Naive thymus-derived CD4-positive, alpha-beta T cell (primary cell): ENCODE measurements around the gene SMU1. TPM values are rescaled to one million over a fixed set of nuclear protein-coding genes. Genes with fewer than 3 reads are reported as not detected.

Experiments used
- ATAC-seq: fragments of 150-1000 bp; cut with Tn5 transposase; 2 replicates; pipeline ENCODE4 v1.10.0; 2021; ENCODE audit warnings: mild to moderate bottlenecking, moderate library complexity
- CTCF ChIA-PET: fragments of 350-600 bp; sonication (Branson Sonifier 250); formaldehyde crosslinking; loops from one replicate; lab custom pipeline; 2021; ENCODE audit warnings: antibody characterized with exemption; lab: Charles Lee
- POLR2A ChIA-PET: fragments of 350-600 bp; sonication (Branson Sonifier 250); formaldehyde crosslinking; loops from one replicate; lab custom pipeline; 2021; ENCODE audit warnings: antibody characterized with exemption, inconsistent platforms; lab: Charles Lee
- DNase-seq, 9 donors: peaks; one replicate each; pipeline versions ENCODE4 v3.0.0 to v3.0.0-alpha.2; 2020 to 2022; ENCODE audit warnings: mixed read lengths in 1 of 9
- H3K27ac ChIP-seq: one replicate; pipeline ENCODE4 v1.7.0; 2013; ENCODE audit warnings: mild to moderate bottlenecking, low read depth, low read length, moderate library complexity
- H3K27me3 ChIP-seq, 2 donors: one replicate each; pipeline ENCODE4 v1.7.0; 2013; ENCODE audit warnings: low read length in 2 of 2, mild to moderate bottlenecking in 2 of 2, moderate library complexity in 2 of 2; ENCODE audit not compliant: control insufficient read depth in 2 of 2, insufficient read depth in 2 of 2
- H3K36me3 ChIP-seq, 3 experiments: 1 replicate in 2 of 3; 2 replicates in 1 of 3; pipeline ENCODE4 v1.7.0; 2013; ENCODE audit warnings: low read length in 3 of 3, mild to moderate bottlenecking in 3 of 3, moderate library complexity in 1 of 3; ENCODE audit not compliant: insufficient read depth in 3 of 3, control insufficient read depth in 2 of 3
- H3K4me1 ChIP-seq, 2 donors: one replicate each; pipeline ENCODE4 v1.7.0; 2013; ENCODE audit warnings: low read length in 2 of 2, mild to moderate bottlenecking in 2 of 2, moderate library complexity in 1 of 2; ENCODE audit not compliant: control insufficient read depth in 2 of 2, insufficient read depth in 2 of 2
- H3K4me3 ChIP-seq: 2 replicates; pipeline ENCODE4 v1.7.0; 2013; ENCODE audit warnings: mild to moderate bottlenecking, low read length
- H3K9me3 ChIP-seq, 3 experiments: 1 replicate in 2 of 3; 2 replicates in 1 of 3; pipeline ENCODE4 v1.7.0; 2013; ENCODE audit warnings: low read length in 3 of 3; ENCODE audit not compliant: control insufficient read depth in 2 of 3
- H3K27ac Mint-ChIP-seq, 9 donors: one replicate each; pipeline ENCODE4 v1.8.0; 2020 to 2022; ENCODE audit warnings: mixed read lengths in 9 of 9, mild to moderate bottlenecking in 8 of 9, moderate library complexity in 5 of 9, inconsistent platforms in 2 of 9
- H3K27me3 Mint-ChIP-seq, 5 donors: one replicate each; pipeline ENCODE4 v1.8.0; 2021 to 2022; ENCODE audit warnings: mixed read lengths in 5 of 5, mild to moderate bottlenecking in 1 of 5
- H3K36me3 Mint-ChIP-seq, 5 donors: one replicate each; pipeline ENCODE4 v1.8.0; 2020 to 2022; ENCODE audit warnings: mixed read lengths in 5 of 5, mild to moderate bottlenecking in 3 of 5, inconsistent platforms in 1 of 5
- H3K4me1 Mint-ChIP-seq, 7 donors: one replicate each; pipeline ENCODE4 v1.8.0; 2020 to 2022; ENCODE audit warnings: mixed read lengths in 7 of 7, mild to moderate bottlenecking in 3 of 7, inconsistent platforms in 1 of 7
- H3K4me3 Mint-ChIP-seq, 10 donors: one replicate each; pipeline ENCODE4 v1.8.0; 2020 to 2022; ENCODE audit warnings: mild to moderate bottlenecking in 10 of 10, mixed read lengths in 10 of 10, moderate library complexity in 6 of 10, inconsistent platforms in 2 of 10
- H3K9me3 Mint-ChIP-seq, 11 donors: one replicate each; pipeline ENCODE4 v1.8.0; 2020 to 2022; ENCODE audit warnings: mixed read lengths in 11 of 11, mild to moderate bottlenecking in 4 of 11, inconsistent platforms in 1 of 11, moderate library complexity in 1 of 11
- intact Hi-C, 2 donors: fragments of 100-400 bp; cut with micrococcal nuclease; formaldehyde crosslinking; loops; one replicate each; pipeline ENCODE4 v1.15.1; 2023
- polyA plus RNA-seq, 2 donors: library from polyadenylated mRNA; unstranded; fragments of 300-500 nt; fragmentation: Illumina TruSeq; gene quantifications; one replicate each; pipeline ENCODE4 v1.2.3, GENCODE V29; 2021
- total RNA-seq, 6 experiments: library from RNA in 5 of 6; stranded (reverse) in 5 of 6; gene quantifications; 1 replicate in 5 of 6; 2 replicates in 1 of 6; pipeline ENCODE4 v1.2.3 and lab custom pipeline; 2021 to 2026

Gene SMU1
- total and polyA plus RNA-seq, 7 experiments from 2014 or later: 22.3 to 32.9 (median 26.4) TPM

DNA sequence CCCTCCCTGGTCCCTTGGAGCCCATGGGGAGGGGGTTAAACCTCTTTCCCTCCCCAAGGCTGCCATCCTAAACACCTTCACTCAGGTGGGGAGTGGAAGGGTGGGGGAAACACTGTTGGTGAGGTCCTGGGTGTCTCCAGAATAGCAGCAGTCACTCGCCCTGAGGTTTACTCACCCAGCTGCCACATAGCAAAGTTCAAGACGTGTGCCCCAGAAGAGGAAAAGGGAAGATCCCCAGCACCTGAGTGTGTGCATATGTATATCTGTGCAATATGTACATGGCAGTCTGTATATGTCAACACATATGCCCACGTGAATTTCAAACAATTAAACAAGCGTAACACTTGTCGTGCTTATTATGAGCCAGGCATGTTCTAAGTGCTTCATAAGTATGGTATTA is 31.3 kb upstream of the SMU1 start:
- H3K4me1 ChIP-seq: no peaks in the 10 kb centered on the region
- DNase-seq: no peak
- ChIA-PET POLR2A (no interaction called here), CTCF (no interaction called here)
- Mint-ChIP-seq H3K4me3 (no peak overlapping the region), H3K4me1 (peaks cover 0 to 15% (median 2%) of the 10 kb centered on the region in 7 donors), H3K36me3 (peaks cover 0 to 9% (median 5%) of the 10 kb centered on the region in 5 donors), H3K9me3 (no peaks in the 10 kb centered on the region), H3K27me3 (no peaks in the 10 kb centered on the region), H3K27ac (peak overlapping the region in 2 of 9 donors; percentile 18 to 54)
- no peaks in the 10 kb centered on the region for H3K9me3 ChIP-seq
- peak; percentile 10 for ATAC-seq
- no peaks in the 10 kb centered on the region for H3K27me3 ChIP-seq
- H3K36me3 ChIP-seq: peaks cover 0 to 15% (median 0%) of the 10 kb centered on the region in 3 experiments
- intact Hi-C loops: loop anchor here in 1 of 2 donors (5.0 kb wide), 1 partner anchor 35 kb away; no protein-coding TSS in a partner anchor
- no peak overlapping the region for H3K4me3 ChIP-seq
- no peak overlapping the region for H3K27ac ChIP-seq

DNA sequence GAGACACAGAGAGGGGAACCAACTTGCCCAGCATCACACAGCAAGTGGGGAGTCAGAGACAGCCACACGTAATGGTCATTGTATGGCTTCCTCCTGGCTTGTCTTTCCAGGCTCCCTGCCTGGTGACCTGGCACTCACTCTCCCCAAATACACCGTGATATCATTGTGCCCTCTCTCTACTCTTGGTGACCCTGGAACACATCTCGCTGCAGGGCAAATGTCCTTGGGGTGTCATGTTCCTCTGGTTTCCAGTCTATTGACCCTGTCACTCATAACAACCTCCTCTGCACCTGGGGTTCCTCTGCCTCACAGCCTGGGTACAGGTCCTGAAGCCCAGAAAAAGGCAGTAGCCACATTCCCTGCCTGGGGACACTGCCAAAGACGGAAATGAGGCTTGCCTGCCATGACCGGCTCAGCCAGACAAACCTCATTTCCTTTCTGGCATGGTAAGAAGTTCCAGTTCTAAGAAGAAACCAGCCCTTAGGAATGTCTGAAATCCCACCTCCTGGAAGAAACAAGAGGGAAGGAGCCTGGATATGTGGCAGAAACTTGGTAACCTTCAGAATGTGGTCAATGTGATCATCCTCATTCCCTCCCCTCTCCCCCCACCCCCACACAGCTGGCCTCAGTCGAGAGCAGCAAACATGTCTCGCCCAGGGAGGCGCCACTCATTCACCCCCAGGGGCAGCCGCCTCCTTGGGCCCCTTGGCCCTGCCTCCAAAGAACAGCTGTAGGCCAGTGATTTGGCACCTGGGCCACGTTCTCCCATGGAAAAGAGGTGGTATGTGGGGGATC is 30.6 kb upstream of the SMU1 start:
- DNase-seq (no peak), ATAC-seq (no peak)
- Mint-ChIP-seq H3K9me3 (no peaks in the 10 kb centered on the region), H3K4me3 (no peak overlapping the region), H3K4me1 (peaks cover 0 to 15% (median 0%) of the 10 kb centered on the region in 7 donors), H3K27ac (peak overlapping the region in 1 of 9 donors; percentile 55), H3K36me3 (peaks cover 0 to 6% (median 4%) of the 10 kb centered on the region in 5 donors), H3K27me3 (no peaks in the 10 kb centered on the region)
- Histone ChIP-seq H3K4me1 (no peaks in the 10 kb centered on the region), H3K4me3 (no peak overlapping the region), H3K9me3 (no peaks in the 10 kb centered on the region), H3K27ac (no peak overlapping the region), H3K27me3 (no peaks in the 10 kb centered on the region), H3K36me3 (peaks cover 0 to 8% (median 0%) of the 10 kb centered on the region in 3 experiments)
- intact Hi-C loops: loop anchor here in 1 of 2 donors (5.0 kb wide), 1 partner anchor 35 kb away; no protein-coding TSS in a partner anchor
- ChIA-PET POLR2A (no interaction called here), CTCF (no interaction called here)

DNA sequence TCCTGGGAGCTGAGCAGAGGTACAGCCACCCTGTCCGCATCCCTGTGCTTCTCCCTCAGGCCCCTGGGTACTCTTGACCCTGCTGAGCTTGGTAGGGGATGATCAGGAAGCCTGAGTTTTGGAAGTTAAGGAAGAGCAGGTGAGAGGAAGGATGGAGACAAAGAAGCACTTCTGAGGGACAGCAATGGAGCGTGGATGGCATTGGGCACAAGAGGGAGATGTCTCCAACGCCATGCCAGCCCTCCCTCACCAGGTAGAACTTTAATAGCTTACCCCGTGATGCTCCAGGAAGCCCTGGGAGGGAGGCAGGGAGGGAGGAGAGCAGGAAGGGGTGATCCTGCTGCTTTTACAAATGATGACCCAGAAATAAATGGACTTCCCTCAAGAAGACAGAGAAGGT is 29.9 kb upstream of the SMU1 start:
- H3K4me1 ChIP-seq: no peaks in the 10 kb centered on the region
- Mint-ChIP-seq H3K4me1 (peaks cover 0 to 15% (median 0%) of the 10 kb centered on the region in 7 donors), H3K4me3 (no peak overlapping the region), H3K27me3 (no peaks in the 10 kb centered on the region), H3K9me3 (no peaks in the 10 kb centered on the region), H3K36me3 (peaks cover 0 to 4% (median 0%) of the 10 kb centered on the region in 5 donors), H3K27ac (peak overlapping the region in 2 of 9 donors; percentile 48 to 54)
- intact Hi-C loops: loop anchor here in 1 of 2 donors (5.0 kb wide), 1 partner anchor 36 kb away; no protein-coding TSS in a partner anchor
- ATAC-seq: no peak
- CTCF ChIA-PET: interaction anchor here (1.3 kb wide), 1 partner anchor 120 kb away, joined by 5 read pairs; no protein-coding TSS in a partner anchor
- H3K9me3 ChIP-seq: no peaks in the 10 kb centered on the region
- no peak for DNase-seq
- POLR2A ChIA-PET: no interaction called here
- H3K27ac ChIP-seq: no peak overlapping the region
- no peaks in the 10 kb centered on the region for H3K27me3 ChIP-seq
- H3K36me3 ChIP-seq: peaks cover 0 to 2% (median 0%) of the 10 kb centered on the region in 3 experiments
- no peak overlapping the region for H3K4me3 ChIP-seq

- Mint-ChIP-seq H3K4me3 (no peak overlapping the region), H3K4me1 (peaks cover 0 to 11% (median 0%) of the 10 kb centered on the region in 7 donors), H3K27me3 (no peaks in the 10 kb centered on the region), H3K27ac (no peak overlapping the region), H3K36me3 (peaks cover 0 to 4% (median 0%) of the 10 kb centered on the region in 5 donors), H3K9me3 (no peaks in the 10 kb centered on the region)
- no peak overlapping the region for H3K27ac ChIP-seq
- intact Hi-C loops: loop anchor here in 1 of 2 donors (2.0 to 5.0 kb wide), 2 partner anchors 36 to 65 kb away; no protein-coding TSS in a partner anchor
- no peaks in the 10 kb centered on the region for H3K36me3 ChIP-seq
- CTCF ChIA-PET: interaction anchor here (1.3 kb wide), 1 partner anchor 120 kb away, joined by 5 read pairs; no protein-coding TSS in a partner anchor
- no peak overlapping the region for H3K4me3 ChIP-seq
- no peak for DNase-seq
- ATAC-seq: no peak
- no peaks in the 10 kb centered on the region for H3K4me1 ChIP-seq
- H3K27me3 ChIP-seq: no peaks in the 10 kb centered on the region
- POLR2A ChIA-PET: no interaction called here
- H3K9me3 ChIP-seq: no peaks in the 10 kb centered on the region
Measured at GRCh38 chr9:33105959-33106358, 29.5 kb upstream of the SMU1 start.

DNA sequence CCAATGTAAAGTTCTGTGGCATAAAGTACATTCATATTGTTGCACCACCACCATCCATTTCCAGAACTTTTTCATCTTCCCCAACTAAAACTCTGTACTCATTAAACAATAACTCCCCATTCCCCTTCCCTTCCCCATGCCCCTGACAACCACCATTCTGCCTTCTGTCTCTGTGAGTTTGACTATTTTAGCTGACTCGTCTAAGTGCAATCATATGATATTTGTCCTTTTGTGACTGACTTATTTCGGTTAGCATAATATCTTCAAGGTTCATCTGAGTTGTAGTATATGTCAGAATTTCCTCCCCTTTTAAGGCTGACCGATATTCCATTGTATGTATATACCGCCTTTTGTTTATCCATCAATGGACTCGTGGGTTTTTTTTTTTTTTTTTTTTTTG is 29.0 kb upstream of the SMU1 start:
- ChIA-PET POLR2A (no interaction called here), CTCF (interaction anchor here (1.3 kb wide), 1 partner anchor 121 kb away, joined by 5 read pairs; no protein-coding TSS in a partner anchor)
- Mint-ChIP-seq H3K4me3 (no peak overlapping the region), H3K27ac (peak overlapping the region in 2 of 9 donors; percentile 3 to 80), H3K4me1 (peaks cover 0 to 9% (median 0%) of the 10 kb centered on the region in 7 donors), H3K9me3 (no peaks in the 10 kb centered on the region), H3K27me3 (no peaks in the 10 kb centered on the region), H3K36me3 (peaks cover 0 to 4% (median 0%) of the 10 kb centered on the region in 5 donors)
- H3K36me3 ChIP-seq: no peaks in the 10 kb centered on the region
- H3K9me3 ChIP-seq: no peaks in the 10 kb centered on the region
- DNase-seq (no peak), ATAC-seq (no peak)
- no peak overlapping the region for H3K4me3 ChIP-seq
- no peaks in the 10 kb centered on the region for H3K27me3 ChIP-seq
- intact Hi-C loops: loop anchor here in 1 of 2 donors (2.0 to 5.0 kb wide), 2 partner anchors 37 to 65 kb away; no protein-coding TSS in a partner anchor
- no peaks in the 10 kb centered on the region for H3K4me1 ChIP-seq
- H3K27ac ChIP-seq: no peak overlapping the region

DNA sequence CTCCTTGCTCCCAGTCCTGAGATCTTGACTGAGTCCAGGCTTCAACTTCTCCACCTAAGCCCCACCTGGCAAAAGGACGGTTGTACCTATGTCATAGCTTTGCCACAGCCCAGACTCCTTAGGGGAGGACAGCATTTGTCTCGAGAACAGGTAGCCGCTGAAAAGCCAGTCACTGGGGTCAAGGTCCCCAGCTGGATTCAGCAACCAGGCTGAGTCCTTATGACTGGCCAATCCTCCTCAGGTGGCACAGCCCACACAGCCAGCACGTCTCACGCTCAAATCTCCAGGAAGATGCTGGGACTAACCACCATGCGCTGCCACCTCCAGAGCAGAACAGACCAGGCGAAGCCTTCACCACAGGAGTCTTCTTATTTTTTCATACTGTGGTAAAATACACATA is 27.9 kb upstream of the SMU1 start:
- Histone ChIP-seq H3K4me3 (no peak overlapping the region), H3K9me3 (no peaks in the 10 kb centered on the region), H3K4me1 (no peaks in the 10 kb centered on the region), H3K27me3 (no peaks in the 10 kb centered on the region), H3K27ac (no peak overlapping the region), H3K36me3 (no peaks in the 10 kb centered on the region)
- Mint-ChIP-seq H3K36me3 (peaks cover 0 to 2% (median 0%) of the 10 kb centered on the region in 5 donors), H3K27ac (peak overlapping the region in 4 of 9 donors; percentile 3 to 74 (median 52)), H3K4me1 (peaks cover 0 to 8% (median 0%) of the 10 kb centered on the region in 7 donors), H3K4me3 (no peak overlapping the region), H3K27me3 (no peaks in the 10 kb centered on the region), H3K9me3 (no peaks in the 10 kb centered on the region)
- ATAC-seq (no peak), DNase-seq (no peak)
- intact Hi-C loops: loop anchor here in 1 of 2 donors (1.0 to 2.0 kb wide), 2 partner anchors 66 to 121 kb away; no protein-coding TSS in a partner anchor
- ChIA-PET CTCF (interaction anchor here (1.0 kb wide), 1 partner anchor 53 kb away, joined by 3 read pairs; no protein-coding TSS in a partner anchor), POLR2A (no interaction called here)
